ENCODE results near the gene SMIM29. TPM values are rescaled to one million over a fixed set of nuclear protein-coding genes. Genes with fewer than 3 reads are reported as not detected.

The SMIM29 gene
- polyA plus RNA-seq, 1 donor (not counting 4 experiments of a cell fraction or from before 2014, with no cell fraction given), result 27.4 TPM

DNA sequence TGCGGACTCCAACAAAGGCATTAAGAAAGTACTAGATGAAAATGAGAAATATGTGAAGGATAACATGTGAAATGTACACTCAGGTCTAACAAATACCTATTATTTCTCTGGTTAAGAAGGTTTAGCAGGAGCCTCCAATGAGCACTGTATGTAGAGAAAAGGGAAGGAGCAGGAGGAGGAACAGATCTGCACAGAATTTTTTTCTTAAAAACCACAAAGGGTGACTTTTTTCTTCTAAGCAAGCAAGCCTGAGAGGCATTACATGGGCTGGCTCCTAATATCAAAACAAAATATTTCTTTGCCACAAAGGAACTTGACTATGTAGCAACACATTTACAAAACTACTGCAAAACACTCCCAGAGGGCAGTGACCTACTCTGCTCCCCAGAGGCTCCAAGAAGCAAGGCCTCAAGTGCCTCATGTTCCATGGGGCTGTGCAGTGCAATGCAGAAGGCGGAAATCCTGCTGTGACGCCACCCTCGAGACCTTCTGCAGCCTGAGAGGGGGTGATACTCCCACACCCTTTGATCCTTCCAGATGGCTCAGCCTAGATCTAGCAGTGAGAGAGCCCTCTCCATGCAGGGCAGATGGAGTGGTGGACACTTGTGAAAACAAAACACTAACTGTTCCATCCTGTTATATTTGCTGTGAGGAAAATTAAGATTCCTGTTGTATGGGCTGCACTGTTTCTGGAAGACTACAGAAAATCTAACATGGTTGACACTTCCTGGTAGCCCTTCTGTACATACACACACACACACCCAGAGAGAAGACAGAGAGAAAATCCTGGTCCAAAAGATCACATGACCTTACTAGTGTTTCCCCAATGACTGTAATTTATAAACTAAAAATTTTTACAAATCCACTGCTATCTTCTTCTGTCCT lies 36.0 kb upstream of the SMIM29 start:
- Histone ChIP-seq H3K4me2 (ENCODE audit: control insufficient read depth, extremely low read depth, insufficient read depth, low read depth, low read length) (no peak overlapping the region), H3K9me3 (ENCODE audit: control insufficient read depth, low read depth, low read length) (no peaks in the 10 kb centered on the region), H3K79me2 (ENCODE audit: control insufficient read depth, insufficient read depth, low read length) (no peaks in the 10 kb centered on the region), H2AFZ (ENCODE audit: control insufficient read depth, low read length) (no peak overlapping the region), H3K9me1 (ENCODE audit: control insufficient read depth, extremely low read depth, insufficient read depth, low read length) (no peaks in the 10 kb centered on the region), H3K27me3 (ENCODE audit: control insufficient read depth, extremely low read depth, insufficient read depth, low read length) (no peaks in the 10 kb centered on the region), H3K4me1 (ENCODE audit: control insufficient read depth, extremely low read depth, insufficient read depth, low read length) (no peaks in the 10 kb centered on the region), H3K9ac (ENCODE audit: control insufficient read depth, extremely low read depth, insufficient read depth, low read length) (no peak overlapping the region), H3K4me3 (ENCODE audit: control insufficient read depth in 2 of 3, extremely low read depth in 1 of 3, insufficient read depth in 2 of 3, low read depth in 1 of 3, low read length in 3 of 3) (no peak overlapping the region), H3K27ac (ENCODE audit: control insufficient read depth, insufficient read depth, low read length) (no peak overlapping the region), H4K20me1 (ENCODE audit: control insufficient read depth, extremely low read depth, insufficient read depth, low read length) (no peaks in the 10 kb centered on the region), H3K36me3 (ENCODE audit: control insufficient read depth in 2 of 2, extremely low read depth in 1 of 2, insufficient read depth in 2 of 2, low read length in 2 of 2) (peaks cover 8 to 12% of the 10 kb centered on the region in 2 experiments)
- no peak for FAIRE-seq
- no peak for DNase-seq (ENCODE audit: low read depth, low spot score)
- dilution Hi-C loops (cut with MboI; ENCODE audit: extremely low pct_ligation_motif_present, low sequenced_read_pairs), result no loop called here
- no peak for TF ChIP-seq EZH2 (IDR thresholded peaks at IDR 0.05; ENCODE audit: low read length)
- TF ChIP-seq, protein P1, sequence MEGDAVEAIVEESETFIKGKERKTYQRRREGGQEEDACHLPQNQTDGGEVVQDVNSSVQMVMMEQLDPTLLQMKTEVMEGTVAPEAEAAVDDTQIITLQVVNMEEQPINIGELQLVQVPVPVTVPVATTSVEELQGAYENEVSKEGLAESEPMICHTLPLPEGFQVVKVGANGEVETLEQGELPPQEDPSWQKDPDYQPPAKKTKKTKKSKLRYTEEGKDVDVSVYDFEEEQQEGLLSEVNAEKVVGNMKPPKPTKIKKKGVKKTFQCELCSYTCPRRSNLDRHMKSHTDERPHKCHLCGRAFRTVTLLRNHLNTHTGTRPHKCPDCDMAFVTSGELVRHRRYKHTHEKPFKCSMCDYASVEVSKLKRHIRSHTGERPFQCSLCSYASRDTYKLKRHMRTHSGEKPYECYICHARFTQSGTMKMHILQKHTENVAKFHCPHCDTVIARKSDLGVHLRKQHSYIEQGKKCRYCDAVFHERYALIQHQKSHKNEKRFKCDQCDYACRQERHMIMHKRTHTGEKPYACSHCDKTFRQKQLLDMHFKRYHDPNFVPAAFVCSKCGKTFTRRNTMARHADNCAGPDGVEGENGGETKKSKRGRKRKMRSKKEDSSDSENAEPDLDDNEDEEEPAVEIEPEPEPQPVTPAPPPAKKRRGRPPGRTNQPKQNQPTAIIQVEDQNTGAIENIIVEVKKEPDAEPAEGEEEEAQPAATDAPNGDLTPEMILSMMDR (optimal IDR thresholded peaks at IDR 0.05 in 1 of 3, IDR thresholded peaks at IDR 0.05 in 1 of 3, conservative IDR thresholded peaks at IDR 0.05 in 1 of 3; ENCODE audit: extremely low read depth in 1 of 3, insufficient read depth in 2 of 3, low read length in 3 of 3), result no peak

DNA sequence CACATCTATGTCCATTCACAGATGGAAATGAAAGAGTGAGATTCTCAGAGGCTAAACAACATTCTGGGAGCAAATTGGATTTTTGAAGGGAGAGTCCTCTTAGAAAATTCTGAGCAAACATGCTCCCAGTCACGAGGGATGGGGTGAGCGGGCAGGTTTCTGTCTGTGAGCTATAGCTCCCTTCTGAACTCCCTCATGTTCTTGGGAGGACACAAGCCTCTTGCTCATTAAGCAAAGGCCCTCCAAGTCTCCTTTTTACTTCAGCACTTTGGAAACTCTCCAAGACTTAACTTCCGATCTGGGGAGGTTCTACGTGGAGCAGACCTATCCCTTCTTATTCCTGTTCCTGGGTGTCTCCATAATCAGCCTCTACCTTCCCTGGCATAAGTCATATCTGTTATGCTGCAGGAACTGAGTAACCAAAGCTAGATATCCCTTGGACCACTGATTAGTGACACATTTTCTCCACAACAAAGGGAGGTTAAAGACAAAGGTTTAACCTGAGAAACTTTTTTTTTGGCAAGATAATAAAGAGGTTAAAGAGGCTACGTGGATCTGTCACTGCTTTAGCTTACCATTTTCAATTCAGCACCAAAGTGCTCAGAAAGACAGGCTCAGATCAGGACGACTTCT lies 33.0 kb upstream of the SMIM29 start:
- Histone ChIP-seq H3K27me3 (ENCODE audit: control insufficient read depth, extremely low read depth, insufficient read depth, low read length) (no peaks in the 10 kb centered on the region), H3K4me3 (ENCODE audit: control insufficient read depth in 2 of 3, extremely low read depth in 1 of 3, insufficient read depth in 2 of 3, low read depth in 1 of 3, low read length in 3 of 3) (no peak overlapping the region), H3K27ac (ENCODE audit: control insufficient read depth, insufficient read depth, low read length) (no peak overlapping the region), H2AFZ (ENCODE audit: control insufficient read depth, low read length) (no peak overlapping the region), H3K79me2 (ENCODE audit: control insufficient read depth, insufficient read depth, low read length) (no peaks in the 10 kb centered on the region), H4K20me1 (ENCODE audit: control insufficient read depth, extremely low read depth, insufficient read depth, low read length) (no peaks in the 10 kb centered on the region), H3K9me3 (ENCODE audit: control insufficient read depth, low read depth, low read length) (no peaks in the 10 kb centered on the region), H3K9ac (ENCODE audit: control insufficient read depth, extremely low read depth, insufficient read depth, low read length) (no peak overlapping the region), H3K4me2 (ENCODE audit: control insufficient read depth, extremely low read depth, insufficient read depth, low read depth, low read length) (no peak overlapping the region), H3K4me1 (ENCODE audit: control insufficient read depth, extremely low read depth, insufficient read depth, low read length) (no peaks in the 10 kb centered on the region), H3K36me3 (ENCODE audit: control insufficient read depth in 2 of 2, extremely low read depth in 1 of 2, insufficient read depth in 2 of 2, low read length in 2 of 2) (peaks cover 6 to 17% of the 10 kb centered on the region in 2 experiments), H3K9me1 (ENCODE audit: control insufficient read depth, extremely low read depth, insufficient read depth, low read length) (no peaks in the 10 kb centered on the region)
- no peak for DNase-seq (ENCODE audit: low read depth, low spot score)
- dilution Hi-C loops (cut with MboI; ENCODE audit: extremely low pct_ligation_motif_present, low sequenced_read_pairs), result no loop called here
- FAIRE-seq, result no peak
- TF ChIP-seq, protein P1 (optimal IDR thresholded peaks at IDR 0.05 in 1 of 3, IDR thresholded peaks at IDR 0.05 in 1 of 3, conservative IDR thresholded peaks at IDR 0.05 in 1 of 3; ENCODE audit: extremely low read depth in 1 of 3, insufficient read depth in 2 of 3, low read length in 3 of 3), result no peak
- TF ChIP-seq EZH2 (IDR thresholded peaks at IDR 0.05; ENCODE audit: low read length), result no peak
